GM13977 (cell line): ENCODE data around the gene FCGBP.
"Not testable (repeated sequence)": the region's sequence is repeated elsewhere in the genome, so short reads cannot be mapped to it uniquely, and the experiment has no call there.

ENCODE experiments used
- DNase-seq: peaks from one replicate; pipeline ENCODE4 v3.0.0; 2012; ENCODE audit warnings: low spot score
- in situ Hi-C: fragments of 300-500 bp; cut with MboI; formaldehyde crosslinking; loops from one replicate; pipeline ENCODE4 v1.12.0; 2022; ENCODE audit warnings: low sequenced_read_pairs, low pct_unique_long_range_greater_than_20kb, mixed read lengths, inconsistent platforms; ENCODE audit not compliant: unreplicated experiment
- TF ChIP-seq, protein P1 (sequence below): IDR thresholded peaks from 2 replicates; pipeline ENCODE4 v1.5.1; 2012; ENCODE audit warnings: mild to moderate bottlenecking, control low read depth; ENCODE audit not compliant: insufficient read depth; ENCODE audit errors: extremely low read depth, missing control alignments

Gene FCGBP

GRCh38 chr19:39906820-39907611 lies 27.4 kb downstream of the FCGBP start:
- no peak for DNase-seq
- in situ Hi-C loops, result no loop called here
- TF ChIP-seq, protein P1, sequence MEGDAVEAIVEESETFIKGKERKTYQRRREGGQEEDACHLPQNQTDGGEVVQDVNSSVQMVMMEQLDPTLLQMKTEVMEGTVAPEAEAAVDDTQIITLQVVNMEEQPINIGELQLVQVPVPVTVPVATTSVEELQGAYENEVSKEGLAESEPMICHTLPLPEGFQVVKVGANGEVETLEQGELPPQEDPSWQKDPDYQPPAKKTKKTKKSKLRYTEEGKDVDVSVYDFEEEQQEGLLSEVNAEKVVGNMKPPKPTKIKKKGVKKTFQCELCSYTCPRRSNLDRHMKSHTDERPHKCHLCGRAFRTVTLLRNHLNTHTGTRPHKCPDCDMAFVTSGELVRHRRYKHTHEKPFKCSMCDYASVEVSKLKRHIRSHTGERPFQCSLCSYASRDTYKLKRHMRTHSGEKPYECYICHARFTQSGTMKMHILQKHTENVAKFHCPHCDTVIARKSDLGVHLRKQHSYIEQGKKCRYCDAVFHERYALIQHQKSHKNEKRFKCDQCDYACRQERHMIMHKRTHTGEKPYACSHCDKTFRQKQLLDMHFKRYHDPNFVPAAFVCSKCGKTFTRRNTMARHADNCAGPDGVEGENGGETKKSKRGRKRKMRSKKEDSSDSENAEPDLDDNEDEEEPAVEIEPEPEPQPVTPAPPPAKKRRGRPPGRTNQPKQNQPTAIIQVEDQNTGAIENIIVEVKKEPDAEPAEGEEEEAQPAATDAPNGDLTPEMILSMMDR, result no peak

GRCh38 chr19:39906283-39906682 lies 28.2 kb downstream of the FCGBP start:
- in situ Hi-C loops, result no loop called here
- TF ChIP-seq, protein P1, result no peak

DNA sequence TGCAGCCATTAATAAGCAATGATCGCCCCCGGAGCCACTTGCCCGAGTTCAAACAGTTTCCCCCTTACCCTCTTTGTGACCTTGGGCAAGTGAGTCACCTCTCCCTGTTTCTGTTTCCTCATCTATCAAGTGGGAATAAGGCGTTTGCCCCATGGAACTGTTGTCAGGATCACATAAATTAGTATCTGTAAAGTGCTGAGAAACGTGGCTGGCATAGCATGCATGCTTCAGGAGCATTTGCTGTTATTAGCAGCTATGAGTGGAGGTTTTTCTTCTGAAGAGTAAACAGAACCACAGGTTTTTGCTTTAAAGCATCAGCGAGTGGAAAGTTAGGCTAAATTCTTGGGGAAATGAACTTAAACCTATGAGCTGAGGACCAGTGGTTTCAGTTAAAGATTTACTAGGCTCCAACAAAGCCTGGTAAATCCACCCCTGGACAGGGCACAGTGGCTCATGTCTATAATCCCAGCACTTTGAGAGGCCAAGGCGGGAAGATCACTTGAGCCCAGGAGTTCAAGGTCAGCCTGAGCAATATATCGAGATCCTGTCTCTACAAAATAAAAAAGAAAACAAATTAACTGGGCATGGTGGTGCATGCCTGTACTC lies 30.8 kb downstream of the FCGBP start:
- in situ Hi-C loops, DNase-seq: not testable (repeated sequence)

More at GRCh38 chr19:39906283-39906682, 28.2 kb downstream of the FCGBP start:
- DNase-seq, result no peak

- DNase-seq, in situ Hi-C loops: not testable (repeated sequence)
Observed at GRCh38 chr19:39902326-39902725, 32.1 kb downstream of the FCGBP start.

- DNase-seq, result not testable (repeated sequence)
Observed at GRCh38 chr19:39901681-39902080, 32.8 kb downstream of the FCGBP start.

GRCh38 chr19:39898858-39899257 lies 35.6 kb downstream of the FCGBP start:
- DNase-seq, result not testable (repeated sequence)
- in situ Hi-C loops, result loop anchor here (10.0 kb wide), 1 partner anchor 66 kb away; no protein-coding TSS in a partner anchor

More at GRCh38 chr19:39901681-39902080, 32.8 kb downstream of the FCGBP start:
- in situ Hi-C loops, result not testable (repeated sequence)

DNA sequence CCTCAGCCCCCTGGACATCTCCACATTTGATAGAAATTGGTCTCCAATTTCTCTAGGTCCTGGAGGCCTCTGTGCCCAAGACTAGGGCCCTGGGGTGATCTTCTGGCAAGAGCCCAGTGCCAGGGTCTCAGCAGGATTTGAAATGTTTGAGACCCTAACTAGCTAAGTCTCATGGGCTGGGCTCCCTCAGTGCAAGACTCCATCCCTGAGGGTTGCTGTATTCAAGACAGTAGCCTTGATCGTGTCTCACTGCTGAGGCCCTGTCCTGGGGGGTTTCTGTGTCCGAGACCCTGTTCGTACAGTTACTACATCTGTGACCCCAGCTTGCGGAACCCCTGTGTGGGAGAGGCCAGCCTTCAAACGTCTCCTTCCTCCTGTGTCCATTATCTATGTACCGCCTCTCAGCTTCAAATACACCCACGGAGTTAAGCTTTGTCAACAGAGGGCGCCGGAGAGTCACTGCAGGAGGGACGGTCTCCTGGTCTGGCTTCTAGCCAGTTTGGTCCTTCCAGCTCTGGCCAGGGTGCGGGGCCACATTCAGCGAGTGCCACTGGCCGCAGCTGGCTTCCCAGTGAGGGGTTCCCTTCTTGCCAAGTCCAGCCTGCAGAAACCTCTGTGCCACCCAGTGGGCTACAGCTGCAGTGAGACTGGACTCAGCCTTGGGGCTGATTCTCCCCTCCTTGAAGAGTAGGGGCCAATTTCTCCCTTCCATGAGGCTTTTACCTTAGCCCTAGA lies 36.8 kb downstream of the FCGBP start:
- in situ Hi-C loops, result loop anchor here (10.0 kb wide), 1 partner anchor 67 kb away; no protein-coding TSS in a partner anchor
- DNase-seq, result peak; percentile 67
- TF ChIP-seq, protein P1, result peak; percentile 63

DNA sequence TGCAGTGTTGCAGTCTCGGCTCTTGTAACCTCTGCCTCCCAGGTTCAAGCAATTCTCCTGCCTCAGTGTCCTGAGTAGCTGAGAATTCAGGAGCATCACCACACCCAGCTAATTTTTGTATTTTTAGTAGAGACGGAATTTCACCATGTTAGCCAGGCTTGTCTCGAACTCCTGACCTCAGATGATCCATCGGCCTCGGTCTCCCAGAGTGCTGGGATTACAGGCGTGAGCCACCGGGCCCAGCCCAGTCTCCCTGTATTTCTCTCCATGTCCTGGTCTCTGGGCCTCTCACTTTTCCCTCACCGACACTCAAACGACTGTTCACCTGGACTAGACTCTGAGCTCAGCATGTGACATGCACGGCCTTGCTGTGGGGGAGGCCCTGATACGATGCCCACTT lies 39.3 kb downstream of the FCGBP start:
- in situ Hi-C loops, result loop anchor here (10.0 kb wide), 1 partner anchor 70 kb away; no protein-coding TSS in a partner anchor
- DNase-seq, result not testable (repeated sequence)

- DNase-seq, result not testable (repeated sequence)
- in situ Hi-C loops, result loop anchor here (10.0 kb wide), 1 partner anchor 71 kb away; no protein-coding TSS in a partner anchor
Observed at GRCh38 chr19:39894236-39894606, 40.2 kb downstream of the FCGBP start.

DNA sequence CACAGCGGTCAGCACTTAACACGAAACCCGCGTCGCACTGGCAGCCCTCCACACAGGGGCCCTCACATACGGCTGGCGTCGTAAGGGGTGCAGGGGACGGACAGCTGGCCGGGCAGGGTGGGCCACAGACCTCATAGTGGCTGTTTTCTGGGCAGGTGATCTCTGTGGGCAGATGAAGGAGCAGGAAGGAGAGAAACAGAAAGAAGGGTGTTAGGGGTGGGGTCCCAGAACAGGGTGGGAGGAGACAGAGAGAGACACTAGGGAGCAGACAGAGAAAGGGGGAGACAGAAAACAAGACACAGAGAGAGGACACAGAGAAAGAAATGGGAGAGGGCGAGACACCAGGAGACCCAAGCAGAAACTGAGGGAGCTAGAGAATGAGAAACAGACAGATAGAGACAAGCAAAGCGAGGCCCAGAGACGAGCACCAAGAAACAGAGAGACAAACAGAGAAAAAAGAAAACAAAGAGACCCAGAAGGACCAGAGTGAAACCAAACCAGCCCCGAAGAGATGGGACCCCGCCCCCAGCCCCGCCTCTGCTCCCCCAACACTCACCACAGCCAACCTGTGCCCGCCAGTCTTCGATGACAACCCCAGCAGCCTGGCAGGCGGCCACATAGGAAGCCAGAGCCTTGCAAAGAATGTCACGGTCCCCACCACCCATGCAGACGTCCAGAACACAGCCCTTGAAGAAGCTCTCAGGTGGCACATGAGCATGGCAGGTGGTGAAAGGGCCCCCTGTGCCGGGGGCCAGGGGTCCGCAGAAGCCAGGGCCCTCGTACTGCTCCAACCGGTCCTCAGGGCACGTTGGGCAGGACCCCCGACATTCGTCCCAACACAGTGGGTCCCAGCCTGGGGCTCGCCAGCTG lies 40.8 kb downstream of the FCGBP start:
- in situ Hi-C loops, result loop anchor here (10.0 kb wide), 1 partner anchor 71 kb away; no protein-coding TSS in a partner anchor
- not testable (repeated sequence) for DNase-seq

DNA sequence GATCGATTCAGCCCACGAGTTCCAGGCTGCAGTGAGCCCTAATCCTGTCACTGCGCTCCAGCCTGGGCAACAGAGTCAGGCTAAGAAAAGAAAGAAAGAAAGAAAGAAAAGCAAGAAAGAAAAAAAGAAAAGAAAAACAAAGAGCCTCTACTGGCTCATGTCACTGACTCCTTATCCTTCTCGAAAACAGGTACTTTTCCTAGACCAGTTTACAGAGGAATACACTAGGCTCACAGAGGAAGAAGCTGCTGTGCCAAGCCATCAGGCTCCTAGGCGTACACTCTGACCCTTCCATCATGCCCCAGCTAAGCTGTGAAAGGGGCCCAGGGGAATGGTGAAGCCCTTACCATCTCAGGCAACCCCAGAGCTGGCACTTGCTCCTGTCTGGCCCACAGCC lies 41.9 kb downstream of the FCGBP start:
- not testable (repeated sequence) for DNase-seq
- in situ Hi-C loops, result loop anchor here (10.0 kb wide), 1 partner anchor 72 kb away; no protein-coding TSS in a partner anchor

- not testable (repeated sequence) for DNase-seq
- in situ Hi-C loops, result loop anchor here (10.0 kb wide), 1 partner anchor 73 kb away; no protein-coding TSS in a partner anchor
Observed at GRCh38 chr19:39891660-39892505, 42.6 kb downstream of the FCGBP start.
